Skeletal muscle satellite cell (primary cell): ENCODE measurements around the gene PPP1CA.

Experiments used
- H3K27me3 ChIP-seq: 2 replicates; pipeline ENCODE4 v1.7.0; 2013; ENCODE audit warnings: low read length; ENCODE audit not compliant: control insufficient read depth, insufficient read depth
- H3K36me3 ChIP-seq: 2 replicates; pipeline ENCODE4 v1.7.0; 2013; ENCODE audit warnings: mild to moderate bottlenecking, control low read depth, low read length; ENCODE audit not compliant: insufficient read depth
- H3K4me1 ChIP-seq: 2 replicates; pipeline ENCODE4 v1.7.0; 2013; ENCODE audit warnings: low read length; ENCODE audit not compliant: control insufficient read depth, insufficient read depth
- H3K4me2 ChIP-seq: 2 replicates; pipeline ENCODE4 v1.7.0; 2013; ENCODE audit warnings: mild to moderate bottlenecking, low read length
- H3K4me3 ChIP-seq: 2 replicates; pipeline ENCODE4 v1.7.0; 2013; ENCODE audit warnings: low read length
- H3K9ac ChIP-seq: 2 replicates; pipeline ENCODE4 v1.7.0; 2013; ENCODE audit warnings: mild to moderate bottlenecking, low read depth, low read length, moderate library complexity
- H3K9me3 ChIP-seq: replicated peaks from 2 replicates; pipeline ENCODE4 v1.7.0; 2013; ENCODE audit warnings: mild to moderate bottlenecking, control low read depth, low read length

Gene PPP1CA

DNA sequence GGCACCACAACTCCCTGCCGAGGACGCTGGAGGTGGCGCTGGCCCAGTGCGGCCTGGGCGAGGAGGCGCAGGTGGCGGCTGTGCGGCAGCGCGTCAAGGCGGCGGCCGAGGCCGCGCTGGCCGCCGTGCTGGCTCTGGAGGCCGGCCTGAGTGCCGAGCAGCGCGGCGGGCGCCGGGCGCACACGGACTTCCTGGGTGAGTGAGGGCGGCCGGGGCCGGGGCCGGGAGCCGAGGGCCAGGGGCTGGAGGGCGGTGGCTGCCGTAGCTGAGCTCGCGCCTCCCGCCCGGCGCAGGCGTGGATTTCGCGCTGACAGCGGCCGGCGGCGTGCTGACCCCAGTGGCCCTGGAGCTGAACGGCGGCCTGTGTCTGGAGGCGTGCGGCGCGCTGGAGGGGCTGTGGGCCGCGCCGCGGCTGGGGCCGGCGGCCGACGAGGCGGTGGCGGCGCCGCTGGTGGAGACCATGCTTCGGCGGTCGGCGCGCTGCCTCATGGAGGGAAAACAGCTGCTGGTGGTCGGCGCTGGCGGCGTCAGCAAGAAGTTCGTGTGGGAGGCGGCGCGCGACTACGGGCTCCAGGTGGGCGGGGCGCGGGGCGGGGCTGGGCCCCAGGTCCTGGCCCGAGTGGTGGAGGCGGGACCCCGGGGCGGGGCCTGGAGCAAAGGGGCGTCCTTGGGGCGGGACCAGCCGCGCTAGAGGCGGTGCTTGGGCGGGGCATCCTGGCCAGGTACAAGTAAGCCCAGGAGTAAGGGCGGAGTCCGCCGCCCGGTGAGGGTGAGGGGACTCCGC, 19.2 kb upstream of the PPP1CA start:
- Histone ChIP-seq H3K36me3 (no peaks in the 10 kb centered on the region), H3K9ac (peak overlapping the region; percentile 82), H3K27me3 (no peaks in the 10 kb centered on the region), H3K4me3 (peak overlapping the region; percentile 79), H3K4me2 (peak overlapping the region; percentile 99), H3K9me3 (no peaks in the 10 kb centered on the region), H3K4me1 (peaks cover 37% of the 10 kb centered on the region)

DNA sequence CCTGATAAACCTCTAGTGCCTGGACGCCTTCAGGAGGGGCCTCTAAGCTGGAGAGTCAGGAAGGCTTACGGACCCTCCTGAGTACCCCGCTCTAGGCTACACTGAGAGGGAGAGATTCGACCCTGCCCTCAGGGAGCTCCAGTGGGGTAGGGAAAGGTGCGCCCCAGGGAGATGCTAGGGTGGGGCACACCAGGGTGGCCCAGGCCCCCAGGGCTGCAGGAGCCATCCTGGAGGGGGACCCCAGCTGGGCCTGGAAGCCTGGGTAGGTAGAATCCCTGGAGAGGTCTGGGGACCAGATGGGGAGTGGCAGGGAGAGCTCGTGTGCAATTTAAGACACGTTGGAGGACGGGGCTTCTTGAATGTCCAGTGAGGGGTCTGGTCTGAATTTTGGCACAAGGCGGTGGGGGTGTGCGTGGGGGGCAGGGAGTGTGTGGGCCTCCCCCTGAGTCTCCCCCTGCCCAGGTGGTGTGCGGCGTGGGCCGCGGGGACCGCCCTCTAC, 18.5 kb upstream of the PPP1CA start:
- Histone ChIP-seq H3K36me3 (no peaks in the 10 kb centered on the region), H3K27me3 (no peaks in the 10 kb centered on the region), H3K9ac (peak overlapping the region; percentile 82), H3K4me3 (peak overlapping the region; percentile 79), H3K9me3 (no peaks in the 10 kb centered on the region), H3K4me2 (peak overlapping the region; percentile 99), H3K4me1 (peaks cover 39% of the 10 kb centered on the region)

DNA sequence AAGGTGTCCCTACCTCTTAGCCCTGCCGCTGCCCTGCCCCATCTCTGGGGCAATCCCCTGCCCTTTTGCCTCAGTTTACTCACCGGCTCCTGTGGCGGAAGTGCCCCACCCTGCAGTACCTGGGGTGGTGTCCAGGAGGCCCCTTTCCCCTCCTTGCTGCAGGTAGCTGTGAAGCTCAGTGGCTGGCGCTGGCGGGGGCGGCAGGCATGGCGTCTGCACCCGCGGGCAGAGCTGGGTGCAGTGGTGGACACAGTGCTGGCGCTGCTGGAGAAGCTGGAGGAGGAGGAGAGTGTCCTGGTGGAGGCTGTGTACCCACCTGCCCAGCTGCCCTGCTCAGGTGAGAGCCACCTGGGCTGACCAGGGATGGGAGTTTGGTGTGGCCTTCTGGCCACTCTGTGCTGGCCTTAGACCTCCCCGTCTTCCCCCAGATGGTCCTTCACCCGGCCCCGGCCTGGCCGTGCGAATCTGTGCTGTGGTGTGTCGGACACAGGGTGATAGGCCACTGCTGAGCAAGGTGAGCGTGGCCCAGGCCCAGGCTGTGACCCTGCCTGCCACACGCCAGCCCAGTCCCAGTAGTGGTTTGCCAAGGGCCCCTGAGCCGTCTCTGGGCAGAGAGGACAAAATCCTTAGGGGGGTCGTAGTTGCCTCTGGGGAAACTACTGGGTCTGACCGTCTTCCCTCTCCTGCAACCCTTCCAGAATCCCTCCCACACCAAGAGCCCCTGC, 17.8 kb upstream of the PPP1CA start:
- H3K4me3 ChIP-seq: no peak overlapping the region
- H3K9ac ChIP-seq: no peak overlapping the region
- H3K9me3 ChIP-seq: no peaks in the 10 kb centered on the region
- H3K4me1 ChIP-seq: peaks cover 42% of the 10 kb centered on the region
- no peaks in the 10 kb centered on the region for H3K27me3 ChIP-seq
- H3K36me3 ChIP-seq: no peaks in the 10 kb centered on the region
- H3K4me2 ChIP-seq: peak overlapping the region; percentile 24

DNA sequence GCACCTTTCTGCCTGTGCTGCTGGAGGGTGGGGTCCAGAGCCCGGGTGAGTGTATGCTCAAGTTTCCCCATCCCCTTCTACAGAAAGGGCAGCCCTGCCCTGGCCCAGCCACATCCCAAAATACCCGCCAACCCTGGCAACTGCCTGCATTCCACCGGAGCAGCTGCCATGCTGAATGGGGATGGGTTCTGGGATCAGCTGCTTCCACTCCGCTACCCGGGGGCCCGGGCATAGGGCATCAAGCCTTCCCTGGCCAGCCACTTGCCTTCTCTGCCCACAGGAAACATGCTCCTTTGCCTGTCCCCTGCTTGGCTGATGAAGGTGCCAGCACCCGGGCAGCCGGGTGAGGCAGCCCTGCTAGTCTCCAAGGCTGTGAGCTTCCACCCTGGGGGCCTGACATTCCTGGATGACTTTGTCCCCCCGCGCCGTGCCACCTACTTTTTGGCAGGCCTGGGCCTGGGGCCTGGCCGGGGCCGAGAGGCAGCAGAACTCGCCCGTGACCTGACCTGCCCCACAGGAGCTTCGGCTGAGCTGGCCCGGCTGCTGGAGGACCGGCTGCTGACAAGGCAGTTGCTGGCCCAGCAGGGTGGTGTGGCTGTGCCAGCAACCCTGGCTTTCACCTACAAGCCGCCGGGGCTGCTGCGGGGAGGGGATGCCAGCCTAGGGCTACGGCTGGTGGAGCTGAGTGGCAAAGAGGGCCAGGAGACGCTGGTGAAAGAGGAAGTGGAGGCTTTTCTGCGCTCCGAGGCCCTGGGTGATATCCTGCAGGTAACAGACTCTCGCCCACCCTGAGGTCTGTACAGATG, 17.0 kb upstream of the PPP1CA start:
- H3K27me3 ChIP-seq: no peaks in the 10 kb centered on the region
- H3K36me3 ChIP-seq: no peaks in the 10 kb centered on the region
- H3K9ac ChIP-seq: no peak overlapping the region
- H3K4me1 ChIP-seq: peaks cover 42% of the 10 kb centered on the region
- no peaks in the 10 kb centered on the region for H3K9me3 ChIP-seq
- no peak overlapping the region for H3K4me3 ChIP-seq
- peak overlapping the region; percentile 24 for H3K4me2 ChIP-seq

DNA sequence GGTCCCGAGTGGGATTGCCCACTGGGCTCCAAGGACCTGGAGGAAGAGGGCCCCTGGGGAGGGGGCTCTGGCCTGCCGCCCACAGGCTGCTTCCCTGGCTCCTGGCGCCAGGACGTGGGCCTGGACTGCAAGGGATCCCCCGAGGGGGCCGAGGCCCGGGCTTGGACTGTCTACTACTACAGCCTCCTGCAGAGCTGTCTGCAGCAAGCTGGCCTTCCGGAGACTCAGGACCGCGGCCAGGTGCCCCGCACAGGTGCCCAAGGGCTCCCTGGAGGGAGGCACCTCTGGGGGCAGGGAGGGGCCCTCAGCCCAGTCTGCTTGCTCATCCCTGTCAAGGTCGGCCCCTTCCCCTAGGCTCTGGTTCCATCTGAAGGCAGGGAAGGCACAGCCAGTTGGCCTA, 15.8 kb upstream of the PPP1CA start:
- H3K9ac ChIP-seq: no peak overlapping the region
- no peaks in the 10 kb centered on the region for H3K9me3 ChIP-seq
- H3K4me1 ChIP-seq: peaks cover 42% of the 10 kb centered on the region
- no peaks in the 10 kb centered on the region for H3K36me3 ChIP-seq
- H3K4me2 ChIP-seq: no peak overlapping the region
- H3K27me3 ChIP-seq: peaks cover 3% of the 10 kb centered on the region
- no peak overlapping the region for H3K4me3 ChIP-seq

DNA sequence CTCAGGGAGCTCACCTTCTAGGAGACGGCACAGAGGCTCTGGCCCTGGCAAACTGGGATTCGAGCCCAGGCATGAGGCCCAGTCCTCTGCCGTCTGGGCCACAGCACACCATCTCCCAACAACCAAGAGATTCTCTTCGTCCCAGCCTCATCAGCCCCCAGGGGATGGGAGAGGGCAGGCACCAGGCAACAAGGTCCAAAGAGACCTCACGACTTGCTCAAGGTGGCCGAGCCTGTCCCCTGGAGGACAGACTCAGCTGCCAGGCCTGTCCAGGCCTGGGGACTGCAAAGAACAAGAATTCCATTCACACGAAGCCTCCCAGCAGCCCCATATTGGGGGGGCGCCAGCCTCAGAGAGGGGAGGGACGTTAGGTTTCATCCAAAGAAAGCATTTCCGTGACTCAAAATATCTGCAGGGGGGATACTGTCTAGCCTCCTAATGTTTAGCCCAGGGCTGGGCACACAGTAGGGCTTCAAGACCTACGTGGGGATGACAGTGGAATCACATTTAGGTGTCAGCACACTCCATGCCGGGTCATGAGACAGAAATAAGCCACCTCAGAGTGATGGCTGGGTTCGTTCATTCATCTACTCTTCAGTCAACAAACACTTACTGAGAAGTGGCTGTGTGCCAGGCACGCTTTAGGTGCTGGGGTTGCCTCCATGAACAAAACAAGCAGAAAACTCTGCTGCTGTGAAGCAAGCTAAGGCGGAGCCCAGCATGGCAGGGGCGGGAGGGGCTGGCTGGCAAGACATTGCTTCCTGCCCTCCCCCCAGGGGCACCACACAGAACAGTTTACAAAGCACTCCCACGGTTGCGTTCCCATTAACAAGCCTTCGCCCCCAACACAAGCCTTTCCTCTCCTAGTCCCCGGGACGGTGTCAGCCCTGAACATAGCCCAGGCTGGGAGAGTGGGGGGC, 15.0 kb upstream of the PPP1CA start:
- H3K4me1 ChIP-seq: peaks cover 42% of the 10 kb centered on the region
- peaks cover 10% of the 10 kb centered on the region for H3K27me3 ChIP-seq
- no peaks in the 10 kb centered on the region for H3K9me3 ChIP-seq
- H3K9ac ChIP-seq: no peak overlapping the region
- H3K4me2 ChIP-seq: no peak overlapping the region
- no peaks in the 10 kb centered on the region for H3K36me3 ChIP-seq
- H3K4me3 ChIP-seq: no peak overlapping the region

DNA sequence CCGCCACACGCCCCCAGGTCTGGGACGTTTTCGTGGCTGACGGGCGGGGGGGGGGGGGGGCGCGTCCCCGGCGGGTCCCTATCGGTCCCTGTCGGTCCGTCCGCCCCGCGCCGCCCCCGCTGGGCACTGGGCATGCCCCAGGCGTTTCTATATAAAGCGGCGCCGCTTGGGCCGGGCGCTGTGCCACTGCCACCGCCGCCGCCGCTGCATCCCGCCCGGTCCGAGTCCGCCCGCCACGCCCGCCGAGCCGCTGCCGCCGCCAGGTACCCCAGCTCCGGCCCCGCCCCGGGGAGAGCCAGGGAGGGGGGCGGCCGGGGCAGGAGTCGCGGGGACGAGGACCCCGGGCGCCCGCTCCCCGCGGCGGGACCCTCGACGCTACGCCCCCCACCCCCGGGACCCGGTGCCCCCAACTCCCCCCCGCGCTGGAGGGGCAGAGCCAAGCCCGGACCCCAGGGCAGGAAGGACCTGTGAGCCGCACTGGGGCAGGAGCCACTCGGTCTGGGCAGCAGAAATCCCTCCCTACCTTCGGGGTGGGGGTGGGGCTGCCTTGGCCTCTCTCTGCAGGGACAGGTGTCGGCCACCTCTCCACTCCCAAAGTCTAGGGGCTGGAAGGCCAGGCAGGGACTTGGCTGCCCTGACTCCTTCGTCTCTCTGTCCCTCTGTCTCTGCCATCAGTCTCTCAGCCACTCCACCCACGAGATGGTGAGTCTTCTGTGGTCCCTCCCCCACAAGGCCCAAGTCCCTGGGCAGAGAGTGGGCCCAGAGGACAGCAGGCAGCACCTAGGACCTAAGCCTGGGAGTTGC, 14.0 kb upstream of the PPP1CA start, which contains the start of gene CARNS1:
TSS of gene CARNS1 (plus strand) at position 178 of the 804 bp plus-strand sequence. CDS start at position 700, 522 bp downstream.
- Histone ChIP-seq H3K27me3 (peaks cover 20% of the 10 kb centered on the region), H3K9me3 (no peaks in the 10 kb centered on the region), H3K9ac (no peak within 1 kb of the TSS), H3K4me1 (peaks cover 40% of the 10 kb centered on the region), H3K4me2 (peak within 1 kb of the TSS; percentile 72), H3K4me3 (peak within 1 kb of the TSS; percentile 42), H3K36me3 (no peaks in the 10 kb centered on the region)

DNA sequence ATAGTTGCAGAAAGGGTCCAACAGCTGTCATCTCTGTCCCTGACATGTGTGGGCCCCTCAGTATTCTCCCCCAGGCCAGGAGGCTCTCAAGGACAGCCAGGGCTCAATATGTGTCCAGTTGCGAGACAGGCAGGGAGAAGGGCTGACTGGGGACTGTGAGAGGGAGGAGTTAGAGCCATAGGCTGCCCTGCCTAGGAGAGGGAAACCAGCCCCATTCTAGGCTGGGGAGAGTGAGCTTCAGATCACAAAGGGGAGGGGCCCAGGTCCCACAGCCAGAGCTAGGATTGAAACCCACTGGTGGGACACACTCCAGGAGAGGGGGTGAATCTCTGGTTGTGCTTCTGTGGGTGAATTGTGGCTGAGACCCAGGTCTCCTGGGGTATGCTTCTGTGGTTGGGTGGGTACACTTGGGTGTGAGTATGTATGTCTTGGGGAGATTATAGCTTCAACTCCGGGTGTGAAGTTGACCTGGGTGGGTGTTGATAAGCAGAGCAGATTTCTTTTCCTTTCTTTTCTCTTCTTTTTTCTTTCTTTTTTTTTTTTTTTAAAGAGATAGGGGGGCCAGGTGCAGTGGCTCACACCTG, 11.7 kb upstream of the PPP1CA start:
- Histone ChIP-seq H3K36me3 (no peaks in the 10 kb centered on the region), H3K4me1 (peaks cover 24% of the 10 kb centered on the region), H3K27me3 (peaks cover 43% of the 10 kb centered on the region), H3K4me3 (no peak overlapping the region), H3K4me2 (no peak overlapping the region), H3K9me3 (no peaks in the 10 kb centered on the region), H3K9ac (no peak overlapping the region)

DNA sequence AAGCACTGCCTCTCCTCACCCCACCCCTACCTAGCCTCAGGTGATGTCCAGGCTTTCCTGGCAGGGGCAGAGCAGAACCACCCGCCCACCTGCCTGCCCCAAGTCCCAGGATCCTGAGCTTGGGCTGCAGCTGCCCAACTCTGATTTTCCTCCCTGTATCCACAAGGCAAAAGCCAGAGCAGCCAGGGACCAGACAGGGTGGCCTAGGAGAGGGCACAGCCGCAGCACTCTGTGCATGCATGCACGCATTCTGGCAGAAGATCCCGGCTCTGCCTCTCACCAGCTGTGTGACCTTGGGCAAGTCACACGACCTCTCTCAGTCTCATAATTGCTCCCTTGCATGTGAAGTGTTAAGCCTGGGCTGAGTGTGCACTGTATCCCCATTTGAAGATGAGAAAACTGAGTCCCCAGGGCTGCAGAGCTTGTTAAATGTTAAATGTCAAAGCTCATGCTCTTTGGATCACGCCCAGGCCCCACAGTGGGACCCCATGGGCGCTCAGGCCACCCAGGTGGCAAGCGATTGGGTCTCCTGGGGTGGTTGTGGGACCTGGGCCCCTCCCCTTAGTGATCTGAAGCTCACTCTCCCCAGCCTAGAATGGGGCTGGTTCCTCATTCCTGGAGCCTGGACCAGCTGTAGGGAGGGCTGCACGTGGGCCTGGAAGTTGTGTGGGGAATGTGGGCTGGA, 11.0 kb upstream of the PPP1CA start:
- H3K27me3 ChIP-seq: peaks cover 50% of the 10 kb centered on the region
- H3K4me3 ChIP-seq: no peak overlapping the region
- H3K9ac ChIP-seq: no peak overlapping the region
- H3K9me3 ChIP-seq: no peaks in the 10 kb centered on the region
- H3K4me2 ChIP-seq: no peak overlapping the region
- H3K4me1 ChIP-seq: peaks cover 20% of the 10 kb centered on the region
- H3K36me3 ChIP-seq: no peaks in the 10 kb centered on the region
